WI38 (cell line): ENCODE data around the gene ALDH8A1.

ENCODE experiments used
- H3K4me3 ChIP-seq: 2 replicates; pipeline ENCODE4 v1.5.1; 2011; ENCODE audit warnings: low read depth, mild to moderate bottlenecking, control low read depth, low read length
- TF ChIP-seq, protein P1 (sequence below): IDR thresholded peaks from 2 replicates; pipeline ENCODE4 v1.5.1; 2012; ENCODE audit warnings: low read depth, mild to moderate bottlenecking, control low read depth, low read length

ALDH8A1 gene

DNA sequence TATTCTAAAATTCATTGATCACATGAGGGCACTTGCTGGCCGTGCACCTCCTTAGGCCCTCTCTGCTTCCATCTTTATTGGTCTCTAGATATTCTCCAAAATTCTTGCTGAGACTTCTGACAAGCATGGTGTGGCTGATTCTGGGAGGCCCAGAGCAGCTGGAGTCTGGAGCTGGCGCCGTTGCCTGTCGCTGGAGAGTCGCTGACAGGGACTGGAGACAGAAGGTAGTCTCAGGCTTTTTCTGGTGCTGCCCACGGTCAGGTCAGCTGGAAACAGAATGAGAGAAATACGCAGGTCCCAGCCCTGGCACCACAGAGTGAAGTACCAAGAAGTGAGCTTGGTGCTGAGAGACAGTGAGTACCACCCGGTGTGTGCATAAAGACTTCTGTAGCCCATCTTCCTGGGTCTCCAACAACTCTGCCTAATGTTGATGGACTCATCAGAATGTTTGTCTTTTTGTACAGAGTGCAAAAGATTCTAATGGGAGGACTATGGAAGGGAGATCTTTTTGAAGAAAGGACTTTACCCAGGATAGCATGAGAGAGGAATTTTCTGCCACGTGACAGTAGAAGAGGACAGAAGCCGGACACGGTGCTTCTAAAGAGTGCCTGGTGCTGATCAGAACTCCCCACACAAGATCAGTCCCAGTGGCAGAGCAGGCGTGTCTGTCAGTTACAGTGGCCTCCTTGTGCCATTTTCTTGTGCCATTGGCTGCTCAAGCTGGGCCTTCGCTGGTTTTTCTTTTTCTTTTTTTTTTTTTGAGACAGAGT, 1.8 kb upstream of the ALDH8A1 start:
- no peak overlapping the region for H3K4me3 ChIP-seq

GRCh38 chr6:134950482-134950881, 581 bp upstream of the ALDH8A1 start:
- TF ChIP-seq, protein P1, sequence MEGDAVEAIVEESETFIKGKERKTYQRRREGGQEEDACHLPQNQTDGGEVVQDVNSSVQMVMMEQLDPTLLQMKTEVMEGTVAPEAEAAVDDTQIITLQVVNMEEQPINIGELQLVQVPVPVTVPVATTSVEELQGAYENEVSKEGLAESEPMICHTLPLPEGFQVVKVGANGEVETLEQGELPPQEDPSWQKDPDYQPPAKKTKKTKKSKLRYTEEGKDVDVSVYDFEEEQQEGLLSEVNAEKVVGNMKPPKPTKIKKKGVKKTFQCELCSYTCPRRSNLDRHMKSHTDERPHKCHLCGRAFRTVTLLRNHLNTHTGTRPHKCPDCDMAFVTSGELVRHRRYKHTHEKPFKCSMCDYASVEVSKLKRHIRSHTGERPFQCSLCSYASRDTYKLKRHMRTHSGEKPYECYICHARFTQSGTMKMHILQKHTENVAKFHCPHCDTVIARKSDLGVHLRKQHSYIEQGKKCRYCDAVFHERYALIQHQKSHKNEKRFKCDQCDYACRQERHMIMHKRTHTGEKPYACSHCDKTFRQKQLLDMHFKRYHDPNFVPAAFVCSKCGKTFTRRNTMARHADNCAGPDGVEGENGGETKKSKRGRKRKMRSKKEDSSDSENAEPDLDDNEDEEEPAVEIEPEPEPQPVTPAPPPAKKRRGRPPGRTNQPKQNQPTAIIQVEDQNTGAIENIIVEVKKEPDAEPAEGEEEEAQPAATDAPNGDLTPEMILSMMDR, result no peak

More for the DNA sequence above, 1.8 kb upstream of the ALDH8A1 start:
- TF ChIP-seq, protein P1, result no peak

GRCh38 chr6:134948691-134949090, 1.2 kb downstream of the ALDH8A1 start:
- no peak overlapping the region for H3K4me3 ChIP-seq
- TF ChIP-seq, protein P1, result no peak

More at GRCh38 chr6:134950482-134950881, 581 bp upstream of the ALDH8A1 start:
- H3K4me3 ChIP-seq, result no peak overlapping the region

- no peak overlapping the region for H3K4me3 ChIP-seq
- TF ChIP-seq, protein P1, result no peak
Observed at GRCh38 chr6:134948142-134948541, 1.8 kb downstream of the ALDH8A1 start.

GRCh38 chr6:134945045-134945444, 4.9 kb downstream of the ALDH8A1 start:
- H3K4me3 ChIP-seq, result no peak overlapping the region

DNA sequence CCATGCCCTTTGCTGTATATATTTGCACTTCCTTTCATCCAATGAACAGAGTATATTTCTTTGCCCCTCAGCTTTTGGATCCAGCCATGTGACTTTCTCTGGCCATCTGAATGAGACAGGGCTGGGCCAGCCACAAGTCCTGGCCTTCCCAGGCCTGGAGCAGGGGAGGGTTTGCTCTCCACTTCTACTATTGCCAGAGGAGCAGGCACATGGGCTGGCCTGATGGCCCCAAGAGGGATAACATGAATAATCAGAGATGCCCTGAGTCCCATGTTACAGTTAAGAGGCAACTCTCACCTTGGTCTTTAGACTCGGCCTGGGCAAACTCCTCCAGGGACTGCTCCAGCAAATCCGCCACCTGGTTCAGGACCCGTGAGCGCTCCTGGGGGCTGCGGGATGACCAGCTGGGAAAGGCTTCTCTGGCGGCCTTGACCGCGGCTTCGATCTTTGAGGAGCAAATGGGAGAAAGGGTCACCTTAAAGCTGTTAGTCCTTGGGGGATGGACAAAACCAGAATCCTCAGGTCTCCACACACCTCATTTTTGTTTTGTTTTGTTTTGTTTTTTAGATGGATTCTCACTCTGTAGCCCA, 6.3 kb downstream of the ALDH8A1 start:
- TF ChIP-seq, protein P1, result no peak
- H3K4me3 ChIP-seq, result no peak overlapping the region

More at GRCh38 chr6:134945045-134945444, 4.9 kb downstream of the ALDH8A1 start:
- TF ChIP-seq, protein P1, result no peak

DNA sequence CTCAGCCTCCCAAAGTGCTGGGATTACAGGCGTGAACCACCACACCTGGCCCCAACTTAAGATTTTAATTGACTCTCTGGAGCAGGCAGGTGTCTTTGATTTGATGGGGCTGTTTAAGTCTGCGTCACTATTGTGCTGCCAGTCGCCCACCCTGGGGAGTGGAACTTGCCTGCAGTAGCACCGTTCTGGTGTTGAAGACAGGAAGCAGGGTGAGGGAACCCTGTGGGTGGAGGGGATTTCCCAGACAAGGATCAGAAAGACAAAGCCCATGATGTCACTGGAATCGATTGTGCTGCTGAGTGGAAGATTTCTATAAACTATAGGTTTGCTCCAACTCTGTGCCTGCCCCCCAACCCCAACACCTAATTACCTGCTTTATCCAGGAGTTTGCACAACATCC, 11.0 kb downstream of the ALDH8A1 start:
- TF ChIP-seq, protein P1, result no peak
- H3K4me3 ChIP-seq, result no peak overlapping the region
